Osteoblast (primary cell): ENCODE measurements around the gene RALGPS1. TPM values are rescaled to one million over a fixed set of nuclear protein-coding genes. Genes with fewer than 3 reads are reported as not detected.

Source experiments
- DNase-seq: peaks from one replicate; pipeline ENCODE4 v3.0.0; 2011; ENCODE audit warnings: low spot score, mixed read lengths; ENCODE audit not compliant: insufficient read length; ENCODE audit errors: missing footprints
- H2AFZ ChIP-seq: 2 replicates; pipeline ENCODE4 v1.6.0; 2011; ENCODE audit warnings: mild to moderate bottlenecking, low read length
- H3K27ac ChIP-seq: 2 replicates; pipeline ENCODE4 v1.5.1; 2011; ENCODE audit warnings: mild to moderate bottlenecking, low read depth, low read length, moderate library complexity
- H3K27me3 ChIP-seq: 2 replicates; pipeline ENCODE4 v1.6.0; 2012; ENCODE audit warnings: mild to moderate bottlenecking, control low read depth, inconsistent platforms, low read length, moderate library complexity; ENCODE audit not compliant: insufficient read depth
- H3K36me3 ChIP-seq: 2 replicates; pipeline ENCODE4 v1.5.1; 2011; ENCODE audit warnings: mild to moderate bottlenecking, low read length, control low read depth, moderate library complexity; ENCODE audit not compliant: insufficient read depth
- H3K4me1 ChIP-seq: 2 replicates; pipeline ENCODE4 v1.5.1; 2011; ENCODE audit warnings: mild to moderate bottlenecking, low read length, control low read depth, moderate library complexity; ENCODE audit not compliant: insufficient read depth
- H3K4me2 ChIP-seq: 2 replicates; pipeline ENCODE4 v1.6.0; 2011; ENCODE audit warnings: mild to moderate bottlenecking, low read length; ENCODE audit not compliant: insufficient read depth
- H3K4me3 ChIP-seq: fragments of 200-600 bp; sonication (generic); 3 replicates; pipeline ENCODE4 v1.5.1; 2012; ENCODE audit warnings: mild to moderate bottlenecking, low read length, inconsistent platforms; ENCODE audit not compliant: insufficient read depth
- H3K79me2 ChIP-seq: 2 replicates; pipeline ENCODE4 v1.6.0; 2012; ENCODE audit warnings: mild to moderate bottlenecking, low read length, control low read depth, inconsistent platforms; ENCODE audit not compliant: insufficient read depth
- H3K9me3 ChIP-seq: 2 replicates; pipeline ENCODE4 v1.5.1; 2011; ENCODE audit warnings: low read depth, low read length, control low read depth
- H4K20me1 ChIP-seq: 2 replicates; pipeline ENCODE4 v1.6.0; 2012; ENCODE audit warnings: mild to moderate bottlenecking, low read length, control low read depth; ENCODE audit not compliant: insufficient read depth
- CTCF ChIP-seq: IDR thresholded peaks from 2 replicates; pipeline ENCODE4 v1.5.1; 2011; ENCODE audit warnings: mild to moderate bottlenecking, low read depth, low read length, moderate library complexity; ENCODE audit errors: extremely low read depth
- total RNA-seq: library from RNA; depleted of rRNA; stranded (reverse); fragments of >200 nt; gene quantifications from 2 replicates; pipeline ENCODE4 v1.2.3, GENCODE V29; 2012

The RALGPS1 gene
- total RNA-seq, 1 donor: 5.1 TPM

- H3K27me3 ChIP-seq: no peaks in the 10 kb centered on the region
- peaks cover 18% of the 10 kb centered on the region for H3K36me3 ChIP-seq
- H3K27ac ChIP-seq: no peak overlapping the region
- H2AFZ ChIP-seq: no peak overlapping the region
- no peak for TF ChIP-seq CTCF
- H3K4me2 ChIP-seq: no peak overlapping the region
- no peaks in the 10 kb centered on the region for H3K9me3 ChIP-seq
- H3K4me1 ChIP-seq: no peaks in the 10 kb centered on the region
- DNase-seq: no peak
- H3K79me2 ChIP-seq: peaks cover 31% of the 10 kb centered on the region
- H4K20me1 ChIP-seq: peaks cover 9% of the 10 kb centered on the region
- H3K4me3 ChIP-seq: no peak overlapping the region
These were observed 29.4 kb upstream of the RALGPS1 start for GRCh38 chr9:126885131-126885641.

GRCh38 chr9:126886034-126886822, 28.4 kb upstream of the RALGPS1 start:
- Histone ChIP-seq H3K4me2 (no peak overlapping the region), H3K4me3 (no peak overlapping the region), H3K27me3 (no peaks in the 10 kb centered on the region), H3K27ac (no peak overlapping the region), H3K4me1 (no peaks in the 10 kb centered on the region), H3K9me3 (no peaks in the 10 kb centered on the region), H2AFZ (no peak overlapping the region), H4K20me1 (peaks cover 9% of the 10 kb centered on the region), H3K79me2 (peaks cover 21% of the 10 kb centered on the region), H3K36me3 (peaks cover 10% of the 10 kb centered on the region)
- no peak for DNase-seq
- no peak for TF ChIP-seq CTCF

GRCh38 chr9:126886897-126887296, 27.7 kb upstream of the RALGPS1 start:
- peaks cover 9% of the 10 kb centered on the region for H4K20me1 ChIP-seq
- H3K27ac ChIP-seq: no peak overlapping the region
- H3K79me2 ChIP-seq: peaks cover 16% of the 10 kb centered on the region
- peaks cover 4% of the 10 kb centered on the region for H3K36me3 ChIP-seq
- no peak for TF ChIP-seq CTCF
- no peaks in the 10 kb centered on the region for H3K4me1 ChIP-seq
- H3K4me2 ChIP-seq: no peak overlapping the region
- no peak for DNase-seq
- H3K4me3 ChIP-seq: no peak overlapping the region
- H2AFZ ChIP-seq: no peak overlapping the region
- H3K9me3 ChIP-seq: no peaks in the 10 kb centered on the region
- H3K27me3 ChIP-seq: no peaks in the 10 kb centered on the region

- H3K4me3 ChIP-seq: no peak overlapping the region
- H3K9me3 ChIP-seq: no peaks in the 10 kb centered on the region
- H2AFZ ChIP-seq: no peak overlapping the region
- H3K36me3 ChIP-seq: no peaks in the 10 kb centered on the region
- H3K4me1 ChIP-seq: no peaks in the 10 kb centered on the region
- H3K79me2 ChIP-seq: no peaks in the 10 kb centered on the region
- no peaks in the 10 kb centered on the region for H4K20me1 ChIP-seq
- no peak for DNase-seq
- TF ChIP-seq CTCF: no peak
- H3K4me2 ChIP-seq: no peak overlapping the region
- H3K27ac ChIP-seq: no peak overlapping the region
- no peaks in the 10 kb centered on the region for H3K27me3 ChIP-seq
These were observed 22.9 kb upstream of the RALGPS1 start for GRCh38 chr9:126891676-126892075.
